Lower leg skin (tissue), 4 donors: ENCODE data around the gene PHEX. TPM values are rescaled to one million over a fixed set of nuclear protein-coding genes. Genes with fewer than 3 reads are reported as not detected.

Experiments used
- DNase-seq, 2 donors: peaks; one replicate each; pipeline ENCODE4 v3.0.0-alpha.2; 2019; ENCODE audit warnings: low spot score in 2 of 2
- H3K4me3 ChIP-seq: fragments of 200-600 bp; sonication (generic); 2 replicates; pipeline ENCODE4 v1.5.1; 2017; ENCODE audit warnings: mild to moderate bottlenecking, low read depth; ENCODE audit not compliant: poor library complexity, severe bottlenecking
- CTCF ChIP-seq, 3 donors: fragments of 450-650 bp; IDR thresholded peaks; one replicate each; pipeline ENCODE4 v1.5.1; 2016; ENCODE audit warnings: antibody characterized with exemption in 3 of 3, mild to moderate bottlenecking in 3 of 3, moderate library complexity in 2 of 3
- POLR2A ChIP-seq, 2 donors: fragments of 450-650 bp; IDR thresholded peaks; one replicate each; pipeline ENCODE4 v1.6.1; 2016 to 2017; ENCODE audit warnings: antibody characterized with exemption in 2 of 2, mild to moderate bottlenecking in 1 of 2, moderate library complexity in 1 of 2
- WGBS, 2 donors: methylation state at CpG; one replicate each; pipeline ENCODE4 v1.1.5; 2018; 5-methylcytosine and 5-hydroxymethylcytosine counted together
- intact Hi-C: fragments of 100-400 bp; cut with DNase I; formaldehyde crosslinking; loops from one replicate; pipeline ENCODE4 v1.15.0; 2023; ENCODE audit warnings: low total_unique reads
- total RNA-seq, 4 donors: library from RNA; depleted of rRNA; stranded (reverse); fragments of >200 nt; gene quantifications; one replicate each; pipeline ENCODE4 v1.1.0, GENCODE V29; 2016

PHEX gene
- total RNA-seq, 4 donors from 2014 or later = 0.08 to 1.6 (median 0.10) TPM; not detected in 1

DNA sequence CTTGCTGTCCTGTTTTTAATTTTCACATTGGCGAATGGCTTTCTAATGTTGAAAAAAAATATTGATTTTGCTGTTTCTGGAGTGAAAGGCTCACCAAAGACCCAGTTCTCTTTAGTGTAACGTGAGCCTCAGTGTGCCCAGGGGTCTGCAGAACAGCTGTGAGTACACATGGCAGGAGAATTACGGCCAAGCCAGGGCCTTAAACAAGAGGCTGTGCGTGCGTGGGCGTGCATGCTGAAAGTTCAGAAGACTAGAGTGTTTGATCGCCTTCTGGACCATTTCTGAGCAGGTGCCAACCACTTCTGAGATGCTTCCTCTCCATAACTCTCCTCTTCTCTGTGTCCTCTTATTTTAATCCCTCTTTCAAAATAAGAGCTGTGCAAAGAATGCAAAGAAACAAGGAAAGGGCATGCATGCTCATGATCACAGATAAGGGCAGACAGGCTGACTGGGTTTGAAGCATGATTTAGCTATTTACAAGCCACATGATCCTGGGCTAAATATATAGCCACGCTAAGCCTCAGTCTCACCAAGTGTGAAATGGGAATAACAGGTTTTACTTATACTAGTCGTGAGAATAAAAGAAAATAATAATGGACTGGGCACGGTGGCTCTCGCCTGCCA, 9.9 kb downstream of the PHEX start:
- TF ChIP-seq CTCF (IDR thresholded peaks at IDR 0.05) (no peak), POLR2A (IDR thresholded peaks at IDR 0.05) (no peak)
- no peak for DNase-seq
- H3K4me3 ChIP-seq = no peak overlapping the region
- intact Hi-C loops = no loop called here
- WGBS, 2 donors = 63 to 74% methylated on average over 11 of the region's 11 CpGs

GRCh38 chrX:22043872-22044271, 11.7 kb downstream of the PHEX start:
- H3K4me3 ChIP-seq = no peak overlapping the region
- WGBS, 2 donors = 50 to 73% methylated on average over 4 of the region's 4 CpGs
- no peak for TF ChIP-seq POLR2A (IDR thresholded peaks at IDR 0.05)
- no peak for TF ChIP-seq CTCF (IDR thresholded peaks at IDR 0.05)
- no peak for DNase-seq
- intact Hi-C loops = no loop called here

GRCh38 chrX:22047468-22047867, 15.3 kb downstream of the PHEX start:
- no peak for TF ChIP-seq POLR2A (IDR thresholded peaks at IDR 0.05)
- no peak for TF ChIP-seq CTCF (IDR thresholded peaks at IDR 0.05)
- 42 to 70% methylated on average over 2 of the region's 2 CpGs for WGBS, 2 donors
- no peak for DNase-seq
- no peak overlapping the region for H3K4me3 ChIP-seq
- intact Hi-C loops = no loop called here

- 70% methylated on average over 3 of the region's 3 CpGs for WGBS, 2 donors
- intact Hi-C loops = no loop called here
- no peak for TF ChIP-seq CTCF (IDR thresholded peaks at IDR 0.05)
- no peak for TF ChIP-seq POLR2A (IDR thresholded peaks at IDR 0.05)
Observed at GRCh38 chrX:22053481-22053880, 21.4 kb downstream of the PHEX start.

GRCh38 chrX:22056235-22056634, 24.1 kb downstream of the PHEX start:
- no peak overlapping the region for H3K4me3 ChIP-seq
- TF ChIP-seq CTCF (IDR thresholded peaks at IDR 0.05) = no peak
- no peak for TF ChIP-seq POLR2A (IDR thresholded peaks at IDR 0.05)
- 79 to 91% methylated on average over 2 of the region's 2 CpGs for WGBS, 2 donors
- no peak for DNase-seq
- intact Hi-C loops = no loop called here

More at GRCh38 chrX:22053481-22053880, 21.4 kb downstream of the PHEX start:
- H3K4me3 ChIP-seq = no peak overlapping the region
- no peak for DNase-seq

GRCh38 chrX:22057667-22058066, 25.5 kb downstream of the PHEX start:
- TF ChIP-seq CTCF (IDR thresholded peaks at IDR 0.05) (no peak), POLR2A (IDR thresholded peaks at IDR 0.05) (no peak)
- no peak overlapping the region for H3K4me3 ChIP-seq
- 76 to 87% methylated on average over 3 of the region's 3 CpGs for WGBS, 2 donors
- intact Hi-C loops = no loop called here
- DNase-seq = no peak
